ENCODE measurements around the gene DENND1A.

GRCh38 chr9:123738648-123739047 lies 191.3 kb downstream of the DENND1A start:
- TF ChIP-seq CTCF (IDR thresholded peaks at IDR 0.05) (no peak), POLR2A (IDR thresholded peaks at IDR 0.05) (no peak)
